ENCODE results near the gene SF3A1. TPM values are rescaled to one million over a fixed set of nuclear protein-coding genes. Genes with fewer than 3 reads are reported as not detected.

SF3A1 gene
- total RNA-seq, 1 donor from 2014 or later = 92.9 TPM

GRCh38 chr22:30284666-30285065 is 72.0 kb downstream of the SF3A1 start:
- H3K4me3 ChIP-seq = no peak overlapping the region
- H3K36me3 ChIP-seq = peaks cover 22 to 39% of the 10 kb centered on the region in 2 donors
- DNase-seq (ENCODE audit: low spot score in 2 of 2) = no peak
- H3K9me3 ChIP-seq = no peaks in the 10 kb centered on the region
- intact Hi-C loops (cut with DNase I) = loop anchor here (5.0 kb wide), 1 partner anchor 58 kb away; no protein-coding TSS in a partner anchor
- H3K27ac ChIP-seq = no peak overlapping the region
- H3K27me3 ChIP-seq = no peaks in the 10 kb centered on the region
- no peak for TF ChIP-seq CTCF (IDR thresholded peaks at IDR 0.05)
- peaks cover 0 to 11% of the 10 kb centered on the region in 2 donors for H3K4me1 ChIP-seq

- H3K27me3 ChIP-seq = no peaks in the 10 kb centered on the region
- H3K4me3 ChIP-seq = no peak overlapping the region
- H3K36me3 ChIP-seq = peaks cover 22 to 39% of the 10 kb centered on the region in 2 donors
- no peak for TF ChIP-seq CTCF (IDR thresholded peaks at IDR 0.05)
- no peak for DNase-seq (ENCODE audit: low spot score in 2 of 2)
- H3K9me3 ChIP-seq = no peaks in the 10 kb centered on the region
- intact Hi-C loops (cut with DNase I) = no loop called here
- peaks cover 0 to 11% of the 10 kb centered on the region in 2 donors for H3K4me1 ChIP-seq
- H3K27ac ChIP-seq = no peak overlapping the region
These were observed 72.5 kb downstream of the SF3A1 start for GRCh38 chr22:30284172-30284571.

GRCh38 chr22:30283342-30283741 is 73.4 kb downstream of the SF3A1 start:
- TF ChIP-seq CTCF (IDR thresholded peaks at IDR 0.05) = no peak
- peaks cover 22 to 39% of the 10 kb centered on the region in 2 donors for H3K36me3 ChIP-seq
- no peaks in the 10 kb centered on the region for H3K9me3 ChIP-seq
- peaks cover 0 to 8% of the 10 kb centered on the region in 2 donors for H3K4me1 ChIP-seq
- intact Hi-C loops (cut with DNase I) = no loop called here
- no peaks in the 10 kb centered on the region for H3K27me3 ChIP-seq
- no peak overlapping the region for H3K4me3 ChIP-seq
- no peak overlapping the region for H3K27ac ChIP-seq
- no peak for DNase-seq (ENCODE audit: low spot score in 2 of 2)

- no peak for TF ChIP-seq CTCF (IDR thresholded peaks at IDR 0.05)
- Histone ChIP-seq H3K27ac (no peak overlapping the region), H3K27me3 (no peaks in the 10 kb centered on the region), H3K36me3 (peaks cover 22 to 39% of the 10 kb centered on the region in 2 donors), H3K4me1 (peaks cover 2 to 12% of the 10 kb centered on the region in 2 donors), H3K9me3 (no peaks in the 10 kb centered on the region), H3K4me3 (no peak overlapping the region)
- DNase-seq (ENCODE audit: low spot score in 2 of 2) = no peak
- intact Hi-C loops (cut with DNase I) = no loop called here
These were observed 74.1 kb downstream of the SF3A1 start for GRCh38 chr22:30282616-30283046.

Other genes with a start within 250 kb of the SF3A1 start
- not detected for gene LIF, start 110.1 kb downstream of the SF3A1 start, total RNA-seq
- gene OSM, start 90.0 kb downstream of the SF3A1 start, total RNA-seq = not detected
- gene CASTOR1, start 67.4 kb downstream of the SF3A1 start, total RNA-seq = 55.9 TPM
- gene TBC1D10A, start 30.0 kb downstream of the SF3A1 start, total RNA-seq = 107 TPM
- 7.0 TPM for gene CCDC157, start 113 bp upstream of the SF3A1 start, total RNA-seq
- 6.7 TPM for gene RNF215, start 30.5 kb upstream of the SF3A1 start, total RNA-seq
- 3.0 TPM for gene SEC14L2, start 40.1 kb upstream of the SF3A1 start, total RNA-seq
- 4.5 TPM for gene MTFP1, start 68.9 kb upstream of the SF3A1 start, total RNA-seq
- gene SEC14L3, start 115.1 kb upstream of the SF3A1 start, total RNA-seq = not detected
- gene SEC14L4, start 148.8 kb upstream of the SF3A1 start, total RNA-seq = not detected
- gene SEC14L6, start 189.8 kb upstream of the SF3A1 start, total RNA-seq = not detected
- gene GAL3ST1, start 217.8 kb upstream of the SF3A1 start, total RNA-seq = not detected
- 24.7 TPM for gene PES1, start 235.0 kb upstream of the SF3A1 start, total RNA-seq

Measured in ascending aorta (tissue), 2 donors.